ENCODE measurements around the gene ATP8A2. TPM values are rescaled to one million over a fixed set of nuclear protein-coding genes. Genes with fewer than 3 reads are reported as not detected.
A peak's percentile ranks its signal among the peaks of the same experiment; 100 is the strongest.

The ATP8A2 gene
- total RNA-seq, 4 donors from 2014 or later: 0.20 to 1.1 (median 0.59) TPM

DNA sequence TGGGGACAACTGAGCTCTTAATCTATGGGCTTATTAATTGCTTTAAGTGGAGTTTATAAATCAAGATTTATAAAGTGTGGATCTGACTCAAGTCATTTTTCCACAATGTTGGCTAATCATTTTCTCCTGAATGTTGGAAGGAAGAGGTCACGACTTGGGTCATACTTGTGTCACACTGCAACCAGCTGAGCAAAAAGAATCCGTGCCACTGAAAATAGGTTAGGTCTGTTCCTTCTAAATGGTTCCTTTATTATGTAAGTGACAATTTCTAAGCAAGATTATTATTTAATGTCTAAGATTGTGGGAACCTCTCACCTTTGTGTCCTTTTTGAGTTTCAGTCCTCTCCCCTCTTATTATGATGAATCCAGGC, 501.5 kb downstream of the ATP8A2 start:
- WGBS, 2 donors (ENCODE audit: low coverage in 1 of 2): 72 to 73% methylated on average over 2 of the region's 2 CpGs

DNA sequence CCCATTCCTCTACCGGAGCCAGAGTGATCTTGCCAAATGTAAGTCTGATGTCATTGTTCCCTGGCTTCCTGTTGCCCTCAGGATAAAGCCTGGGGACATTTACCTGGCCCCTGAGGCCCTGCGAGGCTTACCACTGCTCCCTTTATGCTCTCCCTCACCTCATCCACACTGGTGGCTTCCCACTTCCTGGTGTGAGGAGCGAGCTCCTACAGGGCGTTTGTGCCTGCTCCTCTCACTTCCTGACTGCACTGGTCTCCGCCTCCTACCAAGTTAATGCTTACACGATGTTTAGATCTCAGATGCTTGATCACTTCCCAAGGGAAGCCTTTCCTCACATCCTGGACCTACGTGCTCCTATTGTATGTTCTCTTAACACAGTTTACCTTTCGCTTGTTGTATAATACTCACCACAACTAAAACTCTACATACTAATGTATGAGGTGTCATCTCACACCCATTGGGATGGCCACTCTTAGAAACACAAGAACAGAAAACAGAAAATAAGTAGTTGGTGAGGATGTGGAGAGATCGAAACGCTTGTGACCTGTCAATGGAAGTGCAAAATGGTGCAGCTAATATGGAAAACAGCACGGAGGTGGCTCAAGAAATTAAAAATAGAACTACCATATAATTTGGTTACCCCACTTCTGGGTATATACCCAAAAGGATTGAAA, 502.4 kb downstream of the ATP8A2 start:
- no peaks in the 10 kb centered on the region for H3K36me3 ChIP-seq
- in situ Hi-C loops (cut with MboI; ENCODE audit: low pct_ligation_motif_present in 1 of 4, low pct_unique_long_range_greater_than_20kb in 1 of 4, low sequenced_read_pairs in 3 of 4) (no loop called here), intact Hi-C loops (cut with DNase I; ENCODE audit: low total_unique reads) (no loop called here)
- no peaks in the 10 kb centered on the region for H3K27me3 ChIP-seq
- no peak overlapping the region for H3K4me3 ChIP-seq
- no peak for DNase-seq
- no peak overlapping the region for H3K27ac ChIP-seq
- WGBS, 2 donors (ENCODE audit: low coverage in 1 of 2): 82 to 85% methylated on average over 6 to 11 of the region's 11 CpGs
- no peaks in the 10 kb centered on the region for H3K9me3 ChIP-seq
- H3K4me1 ChIP-seq: no peaks in the 10 kb centered on the region
- TF ChIP-seq, protein P1, sequence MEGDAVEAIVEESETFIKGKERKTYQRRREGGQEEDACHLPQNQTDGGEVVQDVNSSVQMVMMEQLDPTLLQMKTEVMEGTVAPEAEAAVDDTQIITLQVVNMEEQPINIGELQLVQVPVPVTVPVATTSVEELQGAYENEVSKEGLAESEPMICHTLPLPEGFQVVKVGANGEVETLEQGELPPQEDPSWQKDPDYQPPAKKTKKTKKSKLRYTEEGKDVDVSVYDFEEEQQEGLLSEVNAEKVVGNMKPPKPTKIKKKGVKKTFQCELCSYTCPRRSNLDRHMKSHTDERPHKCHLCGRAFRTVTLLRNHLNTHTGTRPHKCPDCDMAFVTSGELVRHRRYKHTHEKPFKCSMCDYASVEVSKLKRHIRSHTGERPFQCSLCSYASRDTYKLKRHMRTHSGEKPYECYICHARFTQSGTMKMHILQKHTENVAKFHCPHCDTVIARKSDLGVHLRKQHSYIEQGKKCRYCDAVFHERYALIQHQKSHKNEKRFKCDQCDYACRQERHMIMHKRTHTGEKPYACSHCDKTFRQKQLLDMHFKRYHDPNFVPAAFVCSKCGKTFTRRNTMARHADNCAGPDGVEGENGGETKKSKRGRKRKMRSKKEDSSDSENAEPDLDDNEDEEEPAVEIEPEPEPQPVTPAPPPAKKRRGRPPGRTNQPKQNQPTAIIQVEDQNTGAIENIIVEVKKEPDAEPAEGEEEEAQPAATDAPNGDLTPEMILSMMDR (IDR thresholded peaks at IDR 0.05): no peak
- no peak for TF ChIP-seq POLR2A (IDR thresholded peaks at IDR 0.05)
- no peak for TF ChIP-seq POLR2AphosphoS5 (IDR thresholded peaks at IDR 0.05)
- TF ChIP-seq EP300 (IDR thresholded peaks at IDR 0.05; ENCODE audit: low read depth): no peak

More for the DNA sequence above, 501.5 kb downstream of the ATP8A2 start:
- Histone ChIP-seq H3K4me1 (no peaks in the 10 kb centered on the region), H3K9me3 (no peaks in the 10 kb centered on the region), H3K36me3 (no peaks in the 10 kb centered on the region), H3K27me3 (no peaks in the 10 kb centered on the region), H3K4me3 (no peak overlapping the region), H3K27ac (no peak overlapping the region)
- TF ChIP-seq POLR2AphosphoS5 (IDR thresholded peaks at IDR 0.05): no peak
- TF ChIP-seq, protein P1 (IDR thresholded peaks at IDR 0.05): no peak
- TF ChIP-seq EP300 (IDR thresholded peaks at IDR 0.05; ENCODE audit: low read depth): no peak
- TF ChIP-seq POLR2A (IDR thresholded peaks at IDR 0.05): no peak
- intact Hi-C loops (cut with DNase I; ENCODE audit: low total_unique reads): no loop called here
- in situ Hi-C loops (cut with MboI; ENCODE audit: low pct_ligation_motif_present in 1 of 4, low pct_unique_long_range_greater_than_20kb in 1 of 4, low sequenced_read_pairs in 3 of 4): no loop called here
- no peak for DNase-seq

DNA sequence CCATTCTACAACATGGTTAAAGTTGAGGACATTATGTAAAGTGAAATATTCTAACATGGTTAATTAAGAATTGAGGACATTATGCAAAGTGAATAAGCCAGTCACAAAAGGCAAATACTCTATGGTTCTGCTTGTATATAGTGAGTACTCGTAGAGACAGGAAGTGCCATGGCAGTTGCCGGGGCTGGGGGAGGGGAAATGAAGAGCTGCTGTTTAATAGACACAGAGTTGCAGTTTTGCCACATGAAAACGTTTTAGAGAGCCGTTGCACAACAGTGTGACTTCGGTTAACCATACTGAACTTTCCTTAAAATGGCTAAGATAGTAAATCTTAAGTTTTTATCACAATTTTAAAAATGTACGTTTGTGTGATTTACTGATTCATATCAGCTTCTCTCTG, 503.1 kb downstream of the ATP8A2 start:
- peak; percentile 26 for DNase-seq
- intact Hi-C loops (cut with DNase I; ENCODE audit: low total_unique reads): no loop called here

DNA sequence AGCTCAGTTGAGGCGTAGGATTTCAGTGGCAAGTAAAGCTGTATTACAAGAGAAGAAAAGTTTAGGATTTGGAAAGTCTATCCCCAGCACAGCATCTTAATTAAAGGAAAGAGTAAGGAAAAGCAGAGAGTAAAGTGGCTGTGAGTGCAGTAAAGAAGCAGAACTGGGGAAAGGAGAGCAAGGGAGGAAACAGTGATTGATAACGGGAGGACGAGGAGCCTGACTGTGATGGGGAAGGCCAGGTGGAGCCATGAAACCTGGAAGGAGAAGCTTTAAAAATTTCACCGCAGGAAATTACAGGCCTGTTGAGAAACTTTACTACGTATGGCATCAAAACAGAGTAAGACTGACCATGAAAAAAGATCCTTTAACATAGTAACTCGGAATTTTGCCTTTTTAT, 504.5 kb downstream of the ATP8A2 start:
- no peaks in the 10 kb centered on the region for H3K36me3 ChIP-seq
- H3K27me3 ChIP-seq: no peaks in the 10 kb centered on the region
- TF ChIP-seq EP300 (IDR thresholded peaks at IDR 0.05; ENCODE audit: low read depth) (no peak), POLR2AphosphoS5 (IDR thresholded peaks at IDR 0.05) (no peak), POLR2A (IDR thresholded peaks at IDR 0.05) (no peak)
- TF ChIP-seq, protein P1 (IDR thresholded peaks at IDR 0.05): no peak
- in situ Hi-C loops (cut with MboI; ENCODE audit: low pct_ligation_motif_present in 1 of 4, low pct_unique_long_range_greater_than_20kb in 1 of 4, low sequenced_read_pairs in 3 of 4) (no loop called here), intact Hi-C loops (cut with DNase I; ENCODE audit: low total_unique reads) (no loop called here)
- peaks cover 0 to 4% (median 0%) of the 10 kb centered on the region in 4 donors for H3K4me1 ChIP-seq
- no peak overlapping the region for H3K4me3 ChIP-seq
- no peak for DNase-seq
- no peaks in the 10 kb centered on the region for H3K9me3 ChIP-seq
- WGBS, 2 donors (ENCODE audit: low coverage in 1 of 2): 86 to 87% methylated on average over 6 of the region's 6 CpGs
- H3K27ac ChIP-seq: no peak overlapping the region

More for the DNA sequence above, 503.1 kb downstream of the ATP8A2 start:
- 43 to 61% methylated on average over 2 to 6 of the region's 6 CpGs for WGBS, 2 donors (ENCODE audit: low coverage in 1 of 2)
- no peaks in the 10 kb centered on the region for H3K36me3 ChIP-seq
- H3K9me3 ChIP-seq: no peaks in the 10 kb centered on the region
- no peak overlapping the region for H3K4me3 ChIP-seq
- TF ChIP-seq, protein P1 (IDR thresholded peaks at IDR 0.05): no peak
- no peak for TF ChIP-seq POLR2AphosphoS5 (IDR thresholded peaks at IDR 0.05)
- no peak for TF ChIP-seq EP300 (IDR thresholded peaks at IDR 0.05; ENCODE audit: low read depth)
- TF ChIP-seq POLR2A (IDR thresholded peaks at IDR 0.05): no peak
- no peaks in the 10 kb centered on the region for H3K4me1 ChIP-seq
- no peaks in the 10 kb centered on the region for H3K27me3 ChIP-seq
- in situ Hi-C loops (cut with MboI; ENCODE audit: low pct_ligation_motif_present in 1 of 4, low pct_unique_long_range_greater_than_20kb in 1 of 4, low sequenced_read_pairs in 3 of 4): no loop called here
- H3K27ac ChIP-seq: no peak overlapping the region

Measured in transverse colon (tissue), 4 donors.